HG03457 (cell line): ENCODE measurements around the gene SNAP29.
"Not testable (repeated sequence)": the region's sequence is repeated elsewhere in the genome, so short reads cannot be mapped to it uniquely, and the experiment has no call there.

ENCODE experiments used
- ATAC-seq: cut with Tn5 transposase; IDR thresholded peaks from one replicate; pipeline ENCODE4 v1.9.1; 2021; ENCODE audit warnings: moderate number of reproducible peaks; ENCODE audit not compliant: unreplicated experiment

Gene SNAP29

DNA sequence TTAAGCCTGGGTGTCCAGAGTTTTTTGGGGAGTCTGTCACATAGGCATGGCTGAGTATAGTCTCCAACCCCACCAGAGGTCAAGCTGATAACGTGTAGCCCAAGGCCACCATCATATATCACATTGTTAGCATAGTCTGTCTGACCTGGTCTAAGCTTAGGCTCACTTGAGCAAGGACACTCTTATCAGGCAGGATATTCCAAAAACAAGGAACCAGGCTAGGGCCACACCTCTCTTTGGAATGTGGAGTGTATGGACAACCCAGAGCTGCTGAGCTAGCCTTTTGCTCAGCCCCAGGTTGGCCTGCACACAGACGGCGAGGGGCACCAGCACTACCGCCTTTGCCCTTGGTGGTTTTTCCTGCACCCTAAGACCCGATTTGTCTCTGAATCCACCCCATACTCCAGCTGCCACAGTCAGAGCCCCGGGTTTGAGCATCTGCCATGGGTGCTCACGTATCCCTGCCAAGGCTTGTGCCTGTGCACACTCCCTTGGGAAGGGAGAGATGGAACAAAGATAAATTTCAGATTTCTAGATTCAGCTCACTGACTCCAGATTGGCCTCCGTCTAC, 7.2 kb downstream of the SNAP29 start:
- ATAC-seq = no peak

DNA sequence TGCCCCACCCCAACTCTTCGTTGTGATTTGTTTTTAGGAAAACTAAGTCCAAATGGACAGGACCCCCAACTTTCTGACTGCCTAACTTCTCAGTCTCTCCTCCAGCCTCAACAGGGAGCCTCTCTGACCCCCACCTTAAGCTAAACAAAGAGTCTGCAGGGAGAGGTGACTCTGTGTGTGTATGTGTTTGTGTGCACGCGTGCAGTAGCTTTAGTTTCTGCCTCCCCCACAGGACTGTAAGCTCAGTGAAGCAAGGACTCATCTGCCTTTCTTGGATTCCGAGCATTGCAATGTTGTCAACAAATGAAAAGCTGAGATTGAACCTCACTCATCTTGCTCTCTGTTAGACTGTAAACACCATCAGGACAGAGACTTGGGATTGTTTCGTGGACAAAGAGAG, 7.9 kb downstream of the SNAP29 start:
- ATAC-seq = no peak

DNA sequence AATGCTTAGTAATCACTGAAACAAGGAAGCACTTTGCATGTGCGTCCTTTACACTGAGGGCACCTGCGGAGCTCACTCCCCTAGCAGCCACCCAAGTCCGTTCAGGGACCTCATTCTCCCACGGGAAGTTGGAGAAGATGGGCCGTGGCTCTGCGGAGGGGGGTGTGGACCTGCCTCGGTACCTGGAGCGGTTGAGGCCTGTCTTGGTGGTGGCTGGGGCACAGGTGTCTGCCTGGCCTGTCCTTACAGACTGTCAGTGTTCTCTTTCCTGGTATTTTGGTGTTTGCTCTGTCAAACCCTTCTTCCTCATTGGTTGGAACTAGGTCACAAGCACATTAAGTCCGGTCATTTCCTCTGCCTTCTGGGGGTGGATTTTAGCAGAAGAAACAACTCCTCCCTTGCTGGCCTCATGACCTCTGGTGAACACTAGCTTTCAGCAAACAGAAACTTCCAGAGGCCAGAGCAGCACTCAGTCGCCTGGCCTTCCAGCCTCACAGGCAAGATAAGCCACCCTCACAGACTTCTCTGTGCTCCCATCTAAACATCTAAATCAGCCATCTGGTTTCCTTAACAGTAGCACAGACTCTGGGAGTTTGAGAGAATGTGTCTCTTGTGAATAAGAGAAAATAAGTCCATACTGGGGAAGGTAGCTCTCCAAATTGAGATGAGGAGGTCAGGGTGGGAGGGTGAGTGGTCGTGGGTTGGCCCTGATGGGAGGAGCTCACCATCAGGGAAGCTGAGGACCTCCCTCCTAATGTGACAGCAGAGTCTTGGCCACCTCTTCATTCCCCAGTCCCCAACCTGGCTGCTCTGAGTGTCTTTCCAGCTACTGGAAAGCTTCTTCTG, 8.6 kb downstream of the SNAP29 start:
- ATAC-seq = no peak

DNA sequence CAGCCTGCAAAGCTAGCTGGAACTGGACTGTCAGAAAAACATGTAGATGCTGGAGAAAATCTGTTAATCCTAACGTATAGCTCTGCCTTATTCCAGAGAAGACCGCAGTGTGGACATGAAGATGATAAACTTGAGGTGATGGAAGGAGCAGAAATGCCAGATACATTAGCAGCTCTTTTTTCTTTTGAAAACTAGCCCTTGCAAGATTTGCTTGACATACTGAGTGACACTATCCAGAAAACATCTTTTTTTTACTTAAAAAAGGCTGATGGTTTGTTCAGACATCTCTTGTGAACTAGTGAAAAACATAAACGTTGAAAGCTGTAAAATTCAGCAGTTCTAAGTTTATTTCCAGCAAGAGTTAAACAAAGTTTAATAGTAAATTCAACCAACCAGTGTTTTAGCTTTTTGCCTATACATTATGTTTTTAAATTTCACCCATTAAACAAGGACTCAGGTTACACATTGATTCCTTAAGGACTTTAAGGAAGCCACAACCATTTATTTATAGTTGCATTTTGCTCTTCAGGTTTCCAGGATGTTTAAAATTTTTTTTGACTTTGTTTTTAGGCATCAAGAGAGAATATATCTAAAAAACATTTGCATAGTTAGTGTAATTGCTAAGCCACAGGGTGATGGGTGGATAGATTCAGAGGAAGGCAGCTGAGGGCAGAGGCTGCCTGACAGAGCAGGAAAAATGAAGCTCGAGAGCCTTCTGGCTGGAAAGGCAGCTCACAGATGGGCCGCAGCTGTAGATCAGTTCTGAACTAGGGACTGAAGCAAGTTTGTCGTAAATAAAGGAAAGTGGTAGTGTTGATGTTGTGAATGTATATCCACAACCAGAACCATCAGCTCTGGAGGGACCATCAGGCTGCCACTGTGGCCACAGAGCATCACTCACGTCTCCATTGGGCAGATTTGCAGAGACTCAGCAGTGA, 9.5 kb downstream of the SNAP29 start:
- ATAC-seq = no peak

DNA sequence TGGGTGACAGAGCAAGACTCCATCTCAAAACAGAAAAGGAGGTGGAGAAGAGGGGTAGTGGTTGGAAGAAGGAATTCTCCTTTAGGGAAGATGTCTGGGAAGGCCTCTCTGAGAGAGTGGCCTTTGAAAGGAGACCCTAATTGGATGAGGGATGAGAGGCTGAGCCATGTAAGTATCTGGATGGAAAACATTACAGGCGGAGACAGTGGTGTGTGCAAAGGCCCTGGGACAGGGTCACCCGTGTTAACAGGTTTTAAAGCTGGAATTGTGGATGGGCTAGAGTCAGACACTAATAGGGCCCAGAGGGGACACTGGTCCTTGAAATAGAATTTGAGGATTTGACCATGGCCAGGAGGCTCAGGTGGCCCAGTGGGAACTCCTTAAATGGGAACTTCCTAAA, 10.4 kb downstream of the SNAP29 start:
- ATAC-seq = no peak

DNA sequence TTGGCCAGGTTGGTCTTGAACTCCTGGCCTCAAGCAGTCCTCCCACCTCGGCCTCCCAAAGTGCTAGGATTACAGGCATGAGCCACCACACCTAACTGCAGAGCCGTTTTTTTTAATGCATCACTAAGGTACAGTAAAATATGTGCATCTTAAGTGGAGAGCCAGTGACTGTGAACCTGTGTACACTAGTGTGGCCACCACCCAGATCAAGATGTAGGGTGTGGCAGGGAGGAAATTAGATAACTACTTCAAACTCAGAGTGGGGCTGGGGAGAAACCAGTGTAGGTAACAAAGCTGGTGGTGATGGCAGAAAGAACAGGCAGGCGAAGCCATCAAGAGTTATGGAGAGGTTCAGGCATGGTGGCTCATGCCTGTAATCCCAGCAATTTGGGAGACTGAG, 14.4 kb downstream of the SNAP29 start:
- ATAC-seq = no peak

DNA sequence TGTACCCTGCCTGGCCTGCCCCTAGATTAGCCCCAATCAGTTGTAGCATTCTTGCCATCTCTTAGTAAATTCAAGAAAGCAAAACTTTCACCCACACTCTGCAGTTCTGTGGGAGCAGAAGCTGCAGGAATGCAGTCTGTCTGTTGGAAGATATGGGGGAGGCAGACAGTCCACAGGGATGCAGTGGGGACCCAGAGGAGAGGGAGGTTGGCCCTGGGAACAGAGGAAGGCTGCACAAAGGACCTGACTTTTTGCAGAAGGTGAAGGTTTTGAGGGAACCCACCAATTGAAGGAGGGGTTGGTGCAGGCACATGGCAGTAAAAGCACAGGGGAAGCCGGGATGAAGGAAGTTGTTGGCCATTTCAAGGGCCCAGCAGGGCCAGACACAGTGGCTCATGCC, 16.5 kb downstream of the SNAP29 start:
- ATAC-seq = no peak

DNA sequence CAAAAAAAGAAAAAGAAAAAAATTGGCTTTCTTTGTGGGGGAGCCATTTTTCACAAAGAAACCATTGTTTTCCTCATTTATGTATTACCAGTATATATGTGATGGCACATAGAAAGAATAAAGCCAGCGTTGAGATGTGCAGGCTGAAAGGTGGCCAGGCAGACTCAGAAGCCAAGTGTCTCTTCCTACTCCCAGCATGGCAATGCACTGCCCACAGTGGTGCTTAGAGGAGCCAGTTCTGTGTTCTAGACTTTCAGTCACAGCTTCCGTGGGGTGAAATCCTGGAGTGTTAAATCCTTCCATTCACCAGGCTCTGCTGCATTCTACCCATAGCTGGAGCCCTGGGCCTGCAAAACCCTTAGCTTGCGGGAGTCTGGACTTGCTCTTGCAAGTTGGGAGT, 18.9 kb downstream of the SNAP29 start:
- no peak for ATAC-seq

DNA sequence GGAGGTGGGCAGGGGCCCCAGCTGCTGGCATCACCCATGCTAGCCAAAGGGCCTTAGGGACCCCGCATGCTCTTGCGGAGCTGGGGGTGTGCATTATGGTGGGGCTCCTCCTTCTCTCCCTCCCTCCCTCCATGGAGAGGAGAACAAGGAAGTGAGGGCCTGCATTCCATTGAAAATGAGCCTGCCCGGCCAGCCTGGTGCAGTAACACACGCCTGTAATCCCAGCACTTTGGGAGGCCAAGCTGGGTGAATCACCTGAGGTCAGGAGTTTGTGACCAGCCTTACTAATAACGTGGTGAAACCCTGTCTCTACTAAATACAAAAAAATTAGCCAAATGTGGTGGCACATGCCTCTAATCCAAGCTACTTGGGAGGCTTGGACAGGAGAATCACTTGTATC, 22.4 kb downstream of the SNAP29 start:
- ATAC-seq = no peak

DNA sequence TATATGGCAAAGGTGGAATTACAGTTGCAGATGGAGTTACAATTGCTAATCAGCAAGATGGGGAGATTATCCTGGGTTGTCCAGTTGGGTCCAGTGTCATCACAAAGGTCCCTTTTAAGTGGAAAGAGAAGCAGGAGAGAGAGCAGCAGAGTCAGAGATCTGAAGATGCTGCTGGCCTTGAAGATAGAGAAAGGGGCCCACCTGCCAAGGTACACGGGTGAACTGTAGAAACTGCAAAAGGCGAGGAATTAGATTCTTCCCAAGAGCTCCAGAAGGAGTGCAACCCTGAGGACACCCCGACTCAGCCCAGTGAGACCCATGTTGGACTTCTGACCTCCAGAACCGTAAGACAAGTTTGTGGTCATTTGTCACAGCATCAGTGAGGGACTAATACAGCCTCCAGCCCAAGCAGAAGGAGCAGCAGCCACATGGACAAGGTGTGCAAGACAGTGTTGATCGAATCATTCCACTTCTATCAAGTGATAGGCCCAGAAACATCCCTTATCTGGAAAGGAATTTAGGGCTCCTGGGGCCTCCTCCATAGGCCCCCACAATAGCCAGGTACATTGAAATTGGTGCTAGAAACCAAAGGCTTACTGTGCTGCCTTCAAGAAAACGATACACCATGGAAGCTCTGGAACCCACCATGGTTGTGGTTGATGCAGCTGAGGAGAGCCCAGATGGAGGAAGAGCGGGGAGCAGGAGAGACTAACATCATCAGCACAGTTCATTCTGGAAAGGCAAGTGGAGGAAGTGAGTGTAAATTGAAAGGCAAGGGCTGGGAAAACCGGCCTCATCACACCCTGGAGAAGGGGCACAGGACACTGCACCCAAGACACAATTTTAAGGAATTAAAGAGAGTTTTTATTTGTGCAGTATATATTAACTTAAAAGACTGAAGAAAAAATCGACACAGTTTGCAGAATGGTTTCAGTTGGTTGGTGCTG, 23.3 kb downstream of the SNAP29 start:
- ATAC-seq = no peak

DNA sequence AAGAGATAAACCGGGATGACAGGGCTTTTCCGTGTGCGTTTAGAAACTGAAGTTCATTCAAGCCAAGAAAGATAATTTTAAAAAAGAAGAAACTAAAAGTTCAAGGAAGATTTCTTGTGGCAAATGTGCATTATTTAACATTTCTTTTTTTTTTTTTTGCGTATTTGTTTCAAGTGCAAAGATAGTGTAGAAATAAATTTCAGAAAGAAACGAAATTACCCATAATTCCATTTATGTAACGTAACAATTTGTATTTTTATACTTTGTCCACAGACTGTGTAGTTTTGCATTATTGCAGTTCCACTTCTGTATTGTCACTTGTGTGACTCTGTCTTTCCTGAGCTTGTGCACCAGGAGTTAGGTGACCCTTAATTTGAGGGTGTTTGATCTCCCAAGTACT, 24.0 kb downstream of the SNAP29 start:
- ATAC-seq = no peak

DNA sequence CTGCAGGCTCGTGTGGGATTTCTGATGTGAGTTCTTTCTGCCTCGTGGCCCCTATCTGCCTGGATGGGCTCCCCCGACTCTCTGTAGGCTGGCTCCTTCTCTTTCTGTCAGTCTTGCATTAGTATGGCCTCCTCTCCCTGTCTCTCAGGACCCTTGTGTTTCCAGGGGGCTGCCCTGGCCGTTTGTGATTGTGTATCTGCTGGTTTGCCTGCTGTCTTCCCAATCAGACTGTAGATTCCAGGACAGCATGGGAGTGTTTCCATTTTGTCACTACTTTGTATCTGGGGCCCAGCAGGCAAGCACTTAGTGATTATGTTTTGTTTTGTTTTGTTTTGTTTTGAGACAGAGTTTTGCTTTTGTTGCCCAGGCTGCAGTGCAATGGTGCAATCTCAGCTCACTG, 25.6 kb downstream of the SNAP29 start:
- no peak for ATAC-seq

DNA sequence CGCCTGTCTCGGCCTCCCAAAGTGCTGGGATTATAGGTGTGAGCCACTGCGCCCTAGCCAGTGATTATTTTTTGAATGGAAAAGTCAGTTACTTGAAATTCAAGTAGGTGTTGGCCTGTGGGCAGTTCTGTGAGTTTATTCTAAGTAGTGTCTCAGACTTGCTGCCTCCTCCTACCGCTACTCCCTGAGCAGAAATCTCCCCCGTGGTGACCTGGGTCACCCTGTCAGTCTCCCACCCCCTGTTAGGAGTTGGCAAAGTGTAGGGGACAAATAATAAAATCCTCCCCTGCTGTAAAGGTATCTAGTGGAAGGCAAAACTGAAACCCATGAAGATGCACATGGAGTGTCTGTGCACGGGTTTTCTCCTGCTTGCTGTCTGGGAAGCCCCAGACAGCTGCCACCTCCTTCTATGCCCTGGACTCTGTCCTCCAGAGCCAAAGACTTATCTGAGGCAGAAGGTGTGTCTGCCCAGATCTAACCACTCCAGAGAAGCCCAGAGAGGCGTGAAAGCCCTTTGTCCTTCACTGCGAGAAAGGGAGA, 26.3 kb downstream of the SNAP29 start:
- no peak for ATAC-seq

DNA sequence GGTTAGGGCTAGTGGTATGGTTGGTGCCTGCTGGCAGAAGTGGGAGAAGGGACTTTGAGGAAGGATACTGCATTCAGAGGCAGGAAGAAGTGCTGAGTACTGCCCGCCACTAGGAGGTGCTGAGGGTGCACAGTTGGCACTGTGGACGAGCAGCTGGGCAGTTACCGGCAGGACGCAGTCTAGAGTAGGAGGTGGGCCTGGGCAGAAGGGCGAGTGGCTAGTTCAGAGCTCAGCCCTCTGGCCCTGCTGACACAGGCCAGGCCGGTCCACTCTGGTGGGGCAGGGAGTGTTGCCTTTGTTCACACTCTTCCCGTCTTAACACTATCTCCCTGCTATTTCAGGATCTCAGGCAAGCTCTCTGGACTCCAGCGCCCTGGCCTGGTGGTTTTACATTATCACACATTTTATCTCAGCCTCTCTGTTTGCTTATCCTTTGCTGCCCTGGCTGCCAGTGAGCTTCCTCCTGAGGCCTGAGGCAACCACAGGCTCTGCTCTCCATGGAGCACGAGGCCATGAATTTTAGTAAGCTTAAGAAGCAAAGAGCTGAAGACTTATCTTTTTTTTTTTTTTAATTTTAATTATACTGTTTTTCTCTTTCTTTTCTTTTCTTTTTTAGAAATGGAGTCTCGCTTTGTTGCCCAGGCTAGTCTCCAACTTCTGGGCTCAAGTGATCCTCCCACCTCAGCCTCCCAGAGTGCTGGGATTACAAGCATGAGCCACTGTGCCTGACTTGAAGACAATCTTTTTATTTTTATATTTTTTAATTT, 26.9 kb downstream of the SNAP29 start:
- ATAC-seq = no peak

DNA sequence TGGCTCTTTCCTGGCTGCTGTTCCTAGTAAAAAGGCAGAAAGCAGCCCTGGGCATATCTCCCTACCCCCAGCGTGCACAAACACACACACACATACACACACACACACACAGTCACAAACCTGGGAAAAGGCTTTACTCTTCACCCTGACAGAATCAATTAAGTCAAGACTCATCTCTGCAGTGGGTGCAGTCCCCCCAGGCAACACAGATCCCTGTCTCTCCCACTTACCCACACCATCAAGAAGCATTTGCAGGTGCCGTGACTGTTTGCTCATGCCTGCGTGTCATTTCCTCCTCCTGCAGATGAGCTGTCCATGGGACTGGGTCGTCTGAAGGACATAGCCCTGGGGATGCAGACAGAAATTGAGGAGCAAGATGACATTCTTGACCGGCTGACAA, 28.6 kb downstream of the SNAP29 start:
- no peak for ATAC-seq

DNA sequence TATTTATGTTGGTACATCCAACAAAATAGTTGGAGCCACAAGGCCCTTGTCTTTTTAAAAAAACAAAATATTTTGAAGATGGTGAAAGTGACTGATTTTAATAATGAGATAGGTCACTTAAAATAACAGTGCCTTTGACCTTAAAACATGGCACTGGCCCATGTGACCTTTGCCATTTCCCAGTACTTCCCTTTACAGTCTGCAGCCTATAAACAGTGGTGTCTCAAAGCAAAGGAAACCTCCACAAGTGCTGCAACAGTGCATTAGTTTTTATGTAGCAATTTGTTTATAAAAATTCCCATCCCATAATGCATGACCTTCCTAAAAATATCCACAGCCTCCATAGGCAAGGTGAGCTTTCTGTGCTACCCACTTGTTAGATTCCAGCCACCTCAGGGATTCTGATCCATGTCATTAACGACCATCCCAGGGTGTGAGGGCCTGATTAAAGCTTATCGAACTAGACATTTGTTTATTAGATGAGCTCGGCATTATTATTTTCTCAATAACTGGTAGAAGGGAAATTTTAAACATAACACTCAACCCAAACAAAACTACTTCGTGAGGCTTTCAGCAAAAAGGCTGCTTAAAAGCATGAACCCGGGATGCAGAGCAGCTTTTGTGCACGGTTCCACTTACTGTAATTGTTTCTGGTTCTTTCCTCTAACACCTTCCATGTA, 30.4 kb downstream of the SNAP29 start:
- ATAC-seq = no peak

DNA sequence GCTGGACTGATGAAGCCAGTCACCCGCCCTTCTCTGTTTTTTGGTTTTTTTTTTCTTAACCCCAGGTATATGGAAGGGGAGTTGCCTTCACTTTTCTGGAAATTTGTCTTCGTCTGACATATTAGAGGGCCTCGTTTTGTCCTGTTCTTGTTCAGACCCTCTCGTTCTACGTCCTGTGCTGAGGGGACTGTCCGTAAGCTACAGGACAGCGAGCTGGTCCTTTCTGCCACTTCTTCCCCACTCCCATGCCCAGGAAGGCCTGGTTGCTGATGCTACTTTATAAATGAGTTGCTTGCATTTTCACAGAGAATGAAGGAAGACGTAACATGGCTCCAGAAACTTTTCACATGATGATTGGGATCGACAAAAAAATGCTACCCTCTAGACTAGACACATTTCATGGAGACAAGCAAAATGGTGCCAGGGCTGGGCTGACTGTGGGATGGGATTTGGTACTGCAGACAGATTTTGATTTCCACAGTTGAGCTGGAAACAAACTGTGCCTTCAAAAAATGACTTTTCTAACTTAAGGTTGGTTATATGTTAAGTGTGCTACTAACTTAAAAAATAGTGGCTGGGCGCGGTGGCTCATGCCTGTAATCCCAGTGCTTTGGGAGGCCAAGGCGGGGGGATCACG, 31.2 kb downstream of the SNAP29 start:
- ATAC-seq = no peak

DNA sequence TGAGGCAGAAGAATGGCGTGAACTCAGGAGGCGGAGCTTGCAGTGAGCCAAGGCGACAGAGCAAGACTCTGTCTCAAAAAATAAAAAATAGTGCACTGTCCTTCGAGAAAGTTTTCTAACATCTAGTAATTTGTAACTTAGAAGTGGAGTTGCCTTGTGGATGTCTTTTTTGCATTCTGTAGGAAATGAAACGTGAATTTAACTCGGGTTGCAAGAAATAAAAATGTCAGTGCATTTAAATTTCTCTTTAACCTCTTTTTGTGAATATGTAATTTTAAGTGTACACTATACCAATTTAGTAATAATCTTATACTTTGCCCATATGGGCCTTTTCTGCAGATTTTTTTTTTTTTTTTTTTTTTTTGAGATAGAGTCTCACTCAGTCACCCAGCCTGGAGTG, 32.2 kb downstream of the SNAP29 start:
- ATAC-seq = no peak

DNA sequence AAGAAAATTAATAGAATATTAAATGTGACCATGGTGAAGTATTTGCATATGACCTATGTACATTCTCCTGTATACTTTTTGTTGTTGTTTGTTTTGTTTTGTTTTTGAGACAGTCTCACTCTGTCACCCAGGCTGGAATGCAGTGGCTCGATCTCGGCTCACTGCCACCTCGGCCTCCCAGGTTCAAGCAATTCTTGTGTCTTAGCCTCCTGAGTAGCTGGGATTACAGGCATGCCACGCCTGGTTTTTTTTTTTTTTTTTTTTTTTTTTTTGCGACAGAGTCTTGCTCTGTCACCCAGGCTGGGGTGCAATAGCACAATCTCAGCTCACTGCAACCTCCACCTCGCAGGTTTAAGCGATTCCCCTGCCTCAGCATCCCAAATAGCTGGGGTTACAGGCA, 38.9 kb downstream of the SNAP29 start:
- not testable (repeated sequence) for ATAC-seq
